Glomerular endothelial cell (primary cell): Measurements from ENCODE around the gene CEBPA. TPM values are rescaled to one million over a fixed set of nuclear protein-coding genes. Genes with fewer than 3 reads are reported as not detected.

Source experiments
- DNase-seq: peaks from one replicate; pipeline ENCODE4 v3.0.0-alpha.2; 2011; ENCODE audit warnings: low read depth, low spot score; ENCODE audit errors: extremely low read depth
- total RNA-seq: library from RNA; depleted of rRNA; stranded (reverse); fragments of >200 nt; gene quantifications from 2 replicates; pipeline ENCODE4 v1.2.3, GENCODE V29; 2015

CEBPA gene
- 0.10 and 0.47 TPM in 2 replicates for total RNA-seq

DNA sequence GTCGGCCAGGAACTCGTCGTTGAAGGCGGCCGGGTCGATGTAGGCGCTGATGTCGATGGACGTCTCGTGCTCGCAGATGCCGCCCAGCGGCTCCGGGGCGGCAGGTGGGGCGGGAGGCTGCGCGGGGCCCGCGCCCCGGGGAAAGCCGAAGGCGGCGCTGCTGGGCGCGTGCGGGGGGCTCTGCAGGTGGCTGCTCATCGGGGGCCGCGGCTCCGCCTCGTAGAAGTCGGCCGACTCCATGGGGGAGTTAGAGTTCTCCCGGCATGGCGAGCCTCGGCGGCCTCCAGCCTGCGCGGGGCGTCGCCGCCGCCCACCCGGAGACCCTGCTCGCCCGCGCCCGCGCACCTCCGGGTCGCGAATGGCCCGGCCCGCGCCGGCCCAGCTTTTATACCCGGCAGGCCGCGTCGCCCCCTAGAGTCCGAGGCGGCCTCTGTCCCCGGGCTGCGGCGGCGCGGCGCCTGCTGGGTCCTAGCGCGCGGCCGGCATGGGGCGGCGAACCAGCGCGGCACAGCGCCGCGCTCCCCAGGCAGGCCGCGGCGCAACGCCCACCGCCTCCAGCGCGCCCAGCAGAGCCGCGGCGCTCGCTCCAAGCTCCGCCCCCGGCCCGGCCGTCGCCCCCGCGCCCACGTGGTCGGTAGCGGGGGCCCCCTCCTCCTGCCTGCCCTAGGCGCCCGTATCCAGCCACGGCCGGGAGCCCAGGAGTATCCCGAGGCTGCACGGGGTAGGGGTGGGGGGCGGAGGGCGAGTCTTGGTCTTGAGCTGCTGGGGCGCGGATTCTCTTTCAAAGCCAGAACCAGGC is at the start of gene CEBPA:
TSS of gene CEBPA (minus strand) at position 360 of the 799 bp plus-strand sequence. CDS start at position 240, 120 bp downstream.
- no peak for DNase-seq

DNA sequence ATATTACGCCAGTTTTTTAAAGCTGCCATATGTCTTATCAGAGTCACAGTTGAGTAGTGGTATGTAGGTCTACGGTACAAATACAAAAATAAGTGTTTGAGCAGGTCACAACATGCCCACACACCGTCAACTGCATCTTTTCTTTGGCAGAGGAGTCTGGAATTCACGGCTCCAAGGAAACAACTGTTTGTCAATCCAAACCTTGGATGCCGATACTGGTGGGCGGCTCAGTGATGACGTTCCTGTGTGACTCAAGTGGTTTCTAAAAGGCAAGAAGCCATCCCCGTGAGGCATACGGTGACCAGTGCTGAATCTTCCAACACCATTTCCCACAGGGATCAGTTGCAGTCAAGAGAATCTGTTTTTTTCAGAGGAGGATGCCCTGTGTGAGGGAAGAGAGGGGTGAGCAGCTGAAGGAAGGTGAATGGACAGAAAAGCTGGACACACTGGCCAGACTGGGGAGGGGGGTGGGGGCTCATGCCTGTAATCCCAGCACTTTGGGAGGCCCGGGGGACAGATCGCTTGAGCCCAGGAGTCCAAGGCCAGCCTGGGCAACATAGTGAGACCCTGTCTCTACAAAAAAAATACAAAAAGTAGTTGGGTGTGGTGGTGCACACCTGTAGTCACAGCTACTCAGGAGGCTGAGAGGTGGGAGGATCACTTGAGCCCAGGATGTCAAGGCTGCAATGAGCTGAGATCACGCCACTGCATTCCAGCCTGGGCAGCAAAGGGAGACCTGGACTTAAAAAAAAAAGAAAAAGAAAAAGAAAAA is 48.4 kb upstream of the CEBPA start:
- no peak for DNase-seq

- DNase-seq, result no peak
Observed at GRCh38 chr19:33349319-33350289, 47.3 kb upstream of the CEBPA start.

- DNase-seq, result no peak
Observed at GRCh38 chr19:33348301-33349010, 46.1 kb upstream of the CEBPA start.

GRCh38 chr19:33347300-33347699 is 45.0 kb upstream of the CEBPA start:
- DNase-seq, result no peak

DNA sequence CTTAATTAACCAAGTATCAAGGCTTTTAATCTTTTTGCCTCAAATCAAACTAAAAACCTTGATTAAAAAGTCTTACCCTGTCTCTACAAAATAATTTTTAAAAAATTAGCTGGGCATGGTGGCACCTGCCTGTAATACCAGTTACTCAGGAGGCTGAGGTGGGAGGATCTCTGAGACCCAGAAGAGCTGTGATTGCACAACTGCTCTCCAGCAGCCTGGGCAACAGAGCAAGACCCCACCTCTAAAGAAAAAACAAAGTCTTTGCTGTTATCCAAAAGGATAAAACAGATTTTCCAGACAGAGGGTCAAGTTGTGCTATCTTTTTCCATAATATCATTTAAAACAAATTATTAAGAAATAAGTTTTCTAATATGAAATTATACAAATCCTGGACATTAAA is 44.3 kb upstream of the CEBPA start:
- no peak for DNase-seq

- DNase-seq, result no peak
Observed at GRCh38 chr19:33345163-33345562, 42.8 kb upstream of the CEBPA start.

- no peak for DNase-seq
Observed at GRCh38 chr19:33344573-33344925, 42.2 kb upstream of the CEBPA start.

GRCh38 chr19:33343859-33344572 is 41.7 kb upstream of the CEBPA start:
- DNase-seq, result no peak

DNA sequence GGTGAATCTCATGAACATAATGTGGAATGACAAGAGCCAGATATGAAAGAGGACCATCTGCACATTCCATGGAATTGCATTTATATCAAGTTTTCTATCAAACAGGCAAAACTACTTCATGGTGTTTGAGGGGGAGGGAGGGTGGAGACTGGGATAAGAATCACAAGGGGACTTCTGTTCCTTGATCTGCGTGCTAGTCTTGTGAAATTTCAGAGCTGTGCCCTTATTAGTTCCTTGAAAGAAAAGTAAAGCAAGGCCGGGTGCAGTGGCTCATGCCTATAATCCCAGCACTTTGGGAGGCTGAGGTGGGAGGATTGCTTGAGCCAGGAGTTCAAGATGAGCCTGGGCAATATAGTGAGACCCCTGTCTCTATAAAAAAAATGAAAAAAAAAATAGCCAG is 41.0 kb upstream of the CEBPA start:
- no peak for DNase-seq

DNA sequence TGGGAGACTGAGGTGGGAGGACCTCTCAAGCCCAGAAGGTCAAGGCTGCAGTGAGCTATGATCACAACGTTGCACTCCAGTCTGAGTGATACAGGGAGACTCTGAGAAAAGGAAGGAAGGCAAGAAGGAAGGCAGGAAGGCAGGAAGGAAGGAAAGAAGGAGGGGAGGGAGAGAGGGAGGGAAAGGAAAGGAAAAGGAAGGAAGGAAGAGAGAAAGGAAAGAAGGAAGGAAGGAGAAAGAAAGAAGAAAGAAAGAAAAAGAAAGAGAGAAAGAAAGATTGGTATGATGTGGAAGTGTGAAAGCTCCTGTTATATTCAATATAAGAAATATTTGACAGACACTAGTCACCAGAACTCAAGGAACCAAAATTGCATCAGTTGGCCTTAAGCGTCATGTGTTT is 38.7 kb upstream of the CEBPA start:
- no peak for DNase-seq

DNA sequence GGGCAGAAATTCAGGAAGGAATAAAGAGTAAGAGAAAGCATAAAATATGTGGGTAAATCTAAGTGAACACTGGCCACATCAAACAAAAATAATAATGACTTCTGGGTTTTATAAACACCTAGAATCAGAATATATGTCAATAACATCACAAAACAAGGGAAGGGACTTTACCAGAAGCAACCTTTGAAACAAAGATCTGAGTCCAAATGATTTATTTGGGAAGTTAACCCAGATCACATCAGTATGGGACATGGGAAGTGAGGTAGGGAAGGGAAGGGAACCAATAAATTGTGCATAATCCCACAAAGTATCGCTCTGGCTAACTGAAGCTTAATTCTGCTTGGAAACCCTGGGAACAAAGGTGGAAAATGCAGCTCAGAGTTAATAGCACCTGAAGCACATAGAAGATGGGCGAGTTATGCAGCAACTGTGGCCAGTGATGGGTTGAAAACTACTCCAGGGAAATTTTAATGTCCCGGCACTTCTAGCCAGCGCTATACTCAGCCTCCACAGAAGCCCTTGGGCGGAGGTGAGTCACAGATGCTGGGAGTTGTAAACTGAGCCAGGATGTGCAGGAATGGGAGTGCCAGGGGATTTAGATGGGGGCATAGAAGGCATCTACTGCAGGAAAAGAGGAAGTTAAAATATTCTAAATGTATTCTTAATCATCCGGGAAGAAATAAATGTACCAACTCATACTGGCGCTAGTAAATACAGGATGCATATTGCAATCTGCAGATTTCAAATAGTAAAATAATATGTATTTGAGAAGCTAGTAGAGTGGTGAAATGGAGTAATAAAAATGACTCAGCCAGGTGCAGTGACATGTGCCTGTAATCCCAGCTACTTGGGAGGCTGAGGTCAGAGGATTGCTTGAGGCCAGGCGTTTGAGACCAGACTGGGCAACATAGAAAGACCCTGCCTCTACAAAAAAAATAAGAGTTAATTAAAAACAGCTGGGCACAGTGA is 37.0 kb upstream of the CEBPA start:
- DNase-seq, result no peak

- DNase-seq, result no peak
Observed at GRCh38 chr19:33335446-33335845, 33.1 kb upstream of the CEBPA start.

DNA sequence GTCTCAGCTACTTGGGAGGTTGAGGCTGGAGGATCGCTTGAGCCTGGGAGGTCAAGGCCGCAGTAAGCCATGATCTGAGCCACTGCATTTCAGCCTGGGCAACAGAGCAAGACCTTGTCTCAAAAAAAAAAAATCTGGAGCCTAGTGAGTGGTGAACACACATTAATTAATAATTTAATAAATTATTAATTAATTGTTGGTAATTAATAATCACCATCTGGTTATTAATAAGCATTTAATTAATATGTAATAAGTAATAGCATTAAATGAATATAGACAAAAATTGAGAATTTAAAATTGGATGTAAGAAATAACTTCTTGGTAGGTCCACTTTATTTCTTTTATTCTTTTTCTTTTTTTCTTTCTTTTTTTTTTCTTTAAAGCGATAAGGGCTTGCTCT is 31.9 kb upstream of the CEBPA start:
- DNase-seq, result no peak

- no peak for DNase-seq
Observed at GRCh38 chr19:33333642-33334041, 31.3 kb upstream of the CEBPA start.

GRCh38 chr19:33333151-33333550 is 30.8 kb upstream of the CEBPA start:
- no peak for DNase-seq

- no peak for DNase-seq
Observed at GRCh38 chr19:33332248-33332647, 29.9 kb upstream of the CEBPA start.

DNA sequence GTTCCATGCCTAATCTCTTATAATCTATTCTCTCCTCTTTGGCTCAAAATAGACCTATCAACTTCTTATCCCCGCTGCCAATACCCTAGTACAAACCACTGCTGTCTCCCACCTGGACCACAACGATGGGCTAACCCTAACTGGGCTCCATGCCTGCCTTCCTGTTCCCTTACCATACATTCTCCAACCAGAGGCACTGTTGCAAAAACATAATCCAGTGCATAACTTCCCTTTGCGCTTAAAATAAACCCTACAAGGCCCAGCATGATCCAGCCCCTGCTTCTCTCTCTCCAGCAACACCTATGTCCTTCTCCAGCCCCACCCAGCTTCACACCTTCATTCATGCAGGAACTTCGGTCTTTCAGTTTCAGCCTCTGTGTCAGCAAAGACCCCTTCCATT is 27.4 kb upstream of the CEBPA start:
- DNase-seq, result no peak

DNA sequence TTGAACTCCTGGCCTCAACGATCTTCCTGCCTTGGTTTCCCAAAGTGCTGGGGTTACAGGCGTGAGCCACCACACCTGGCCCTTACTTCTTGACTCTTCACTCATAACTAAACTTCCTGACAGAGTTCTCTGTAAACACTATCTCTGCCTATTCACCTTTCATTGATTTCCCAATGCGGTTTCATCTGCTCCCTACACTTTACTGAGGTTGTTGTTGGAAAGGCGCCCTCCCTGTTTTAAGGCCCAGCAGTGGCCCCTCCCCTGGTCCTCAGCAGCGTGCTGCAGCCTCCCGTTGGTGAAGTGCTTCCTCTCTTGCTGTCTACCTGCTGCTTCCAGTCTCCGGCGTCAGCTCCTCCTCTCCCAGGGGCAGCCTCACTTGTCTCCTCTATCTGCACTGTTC is 26.7 kb upstream of the CEBPA start:
- no peak for DNase-seq
